Fibroblast of skin of back (primary cell): ENCODE results near the gene SLC5A12.
"Not testable (repeated sequence)": the region's sequence is repeated elsewhere in the genome, so short reads cannot be mapped to it uniquely, and the experiment has no call there.

Experiments
- DNase-seq: peaks from one replicate; pipeline ENCODE4 v3.0.0-alpha.2; 2013

SLC5A12 gene

DNA sequence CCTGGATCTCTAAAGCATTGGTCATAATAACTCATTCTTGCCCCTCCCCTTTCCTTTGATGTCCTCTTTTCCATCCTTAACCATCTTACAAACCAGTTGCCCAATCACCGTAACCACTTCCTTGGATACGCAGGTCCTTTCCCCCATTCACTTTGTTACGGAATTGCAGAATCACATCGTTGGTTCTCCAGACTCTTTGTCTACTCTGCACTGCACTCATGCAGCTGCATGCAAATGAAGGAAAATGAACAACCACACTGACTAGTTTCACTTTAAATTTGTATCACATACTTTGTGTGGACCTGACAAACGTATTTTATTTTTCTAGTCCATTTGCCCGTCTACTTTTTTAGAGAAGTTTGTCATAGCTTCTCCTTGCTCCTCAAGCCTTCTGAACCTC, 69.9 kb downstream of the SLC5A12 start:
- DNase-seq: no peak

- DNase-seq: peak; percentile 69
Measured at GRCh38 chr11:26649884-26650283, 72.0 kb downstream of the SLC5A12 start.

GRCh38 chr11:26643314-26643713, 78.5 kb downstream of the SLC5A12 start:
- not testable (repeated sequence) for DNase-seq

- no peak for DNase-seq
Measured at GRCh38 chr11:26632691-26633159, 89.1 kb downstream of the SLC5A12 start.

GRCh38 chr11:26626346-26626745, 95.5 kb downstream of the SLC5A12 start:
- no peak for DNase-seq

GRCh38 chr11:26623076-26623659, 98.7 kb downstream of the SLC5A12 start:
- peak; percentile 46 for DNase-seq

DNA sequence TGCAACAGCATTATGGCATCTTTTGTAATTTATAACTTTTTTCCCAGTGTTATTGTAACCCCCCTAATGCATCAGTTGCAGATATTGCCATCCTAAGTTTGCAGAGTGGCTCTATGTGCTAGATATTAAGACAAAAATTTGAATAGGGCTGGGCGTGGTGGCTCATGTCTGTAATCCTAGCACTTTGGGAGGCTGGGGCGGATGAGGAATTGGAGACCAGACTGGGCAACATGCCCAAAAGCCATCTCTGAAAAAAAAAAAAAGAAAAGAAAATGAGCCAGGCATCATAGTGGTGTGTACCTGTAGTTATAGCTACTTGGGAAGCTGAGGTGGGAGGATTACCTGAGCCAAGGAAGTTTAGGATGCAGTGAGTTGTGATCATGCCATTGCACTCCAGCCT, 99.7 kb downstream of the SLC5A12 start:
- no peak for DNase-seq

DNA sequence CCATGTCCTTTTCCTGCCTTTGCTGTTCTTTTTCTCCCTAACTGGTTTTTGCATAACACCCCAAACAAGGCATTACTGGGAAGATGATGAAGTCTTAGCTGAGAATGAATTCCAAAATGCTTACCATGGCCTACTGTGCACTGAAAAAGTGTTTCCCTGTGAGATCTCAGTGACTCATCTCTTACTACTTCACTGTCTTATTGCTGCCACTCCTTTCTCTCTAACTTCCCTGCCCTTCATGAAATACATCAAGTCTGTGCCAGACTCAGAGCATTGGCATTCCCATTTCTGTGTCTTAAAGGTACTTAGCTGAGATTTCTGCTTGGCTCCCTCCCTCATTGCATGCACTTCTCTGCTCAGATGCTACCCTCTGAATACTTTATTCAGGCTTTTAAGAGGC, 100.7 kb downstream of the SLC5A12 start:
- DNase-seq: peak; percentile 91

DNA sequence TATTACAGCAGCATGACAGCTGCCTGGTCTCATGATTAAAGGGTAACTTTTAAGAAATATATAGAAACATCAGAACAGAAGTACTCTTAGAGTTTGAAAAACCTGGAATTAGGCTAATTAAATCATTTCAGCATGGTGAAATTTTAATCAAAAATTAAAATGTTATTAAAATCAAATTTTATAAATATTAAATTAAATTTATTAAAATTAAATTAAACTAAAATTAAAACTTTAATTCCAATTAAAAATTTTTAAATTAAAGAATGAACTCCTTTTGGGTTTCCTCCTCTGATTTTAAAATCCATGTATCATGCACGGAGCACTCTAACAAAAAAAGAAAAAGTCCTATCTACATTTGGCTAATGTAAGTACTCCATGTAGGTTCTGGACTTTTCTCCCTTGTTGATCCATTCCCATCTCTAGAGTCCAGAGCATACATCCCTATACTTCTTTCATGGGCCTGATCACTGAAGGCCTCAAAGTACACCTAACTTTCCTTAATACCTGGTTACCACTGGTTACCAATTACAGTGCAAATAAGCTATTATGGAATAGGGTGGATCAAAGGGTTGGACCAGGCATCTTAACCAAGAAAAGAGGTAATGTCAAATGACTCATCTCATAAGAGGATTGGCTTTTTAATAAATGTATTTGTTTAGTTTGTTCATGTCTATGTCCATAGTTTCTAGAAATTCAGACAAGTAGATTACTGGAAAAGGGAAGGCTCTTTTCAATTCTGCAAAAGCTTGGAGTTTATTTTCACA, 101.4 kb downstream of the SLC5A12 start:
- DNase-seq: no peak

DNA sequence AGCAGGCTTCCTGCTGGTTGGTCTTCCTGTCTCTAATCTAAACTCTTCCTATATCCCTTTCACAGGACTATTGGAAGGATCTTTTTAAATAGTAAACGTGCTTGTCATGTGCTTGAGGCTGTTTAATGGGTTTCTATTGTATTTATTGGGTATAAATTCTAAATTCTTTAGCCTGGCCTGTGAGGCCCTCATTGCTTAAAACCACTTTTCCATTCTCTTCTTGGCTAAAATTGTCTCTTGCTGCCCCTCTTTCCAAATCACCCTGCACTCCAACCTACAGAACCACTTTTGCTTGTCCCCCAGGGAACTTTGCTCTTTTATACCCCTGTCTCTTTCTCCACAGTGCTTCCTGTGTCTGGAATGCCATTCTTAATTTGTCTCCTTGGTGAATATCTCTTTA, 103.4 kb downstream of the SLC5A12 start:
- DNase-seq: no peak
